HCT116 (cell line): Measurements from ENCODE around the gene CTXND1.

Experiments
- POLR2A ChIP-seq: IDR thresholded peaks from 2 replicates; pipeline ENCODE4 v1.7.0; 2011; ENCODE audit warnings: borderline replicate concordance; ENCODE audit not compliant: insufficient read depth, insufficient read length; ENCODE audit errors: extremely low read depth
- RAD21 ChIP-seq: IDR thresholded peaks from 2 replicates; pipeline ENCODE4 v1.6.1; 2012; ENCODE audit warnings: low read depth, mild to moderate bottlenecking
- TF ChIP-seq, protein P1 (sequence below): IDR thresholded peaks from 2 replicates; pipeline ENCODE4 v1.6.1; 2012; ENCODE audit warnings: low read depth
- TF ChIP-seq, protein P2 (sequence below), 3 experiments: fragments of 200-600 bp in 1 of 3; sonication (generic) in 1 of 3; IDR thresholded peaks in 2 of 3; conservative IDR thresholded peaks in 1 of 3; 2 replicates each; pipeline ENCODE4 v1.5.1; 2012 to 2017; ENCODE audit warnings: low read depth in 2 of 3, low read length in 2 of 3, antibody characterized with exemption in 1 of 3, borderline replicate concordance in 1 of 3, control low read depth in 1 of 3, mild to moderate bottlenecking in 1 of 3, mixed read lengths in 1 of 3, mixed run types in 1 of 3, moderate library complexity in 1 of 3; ENCODE audit not compliant: insufficient read depth in 1 of 3

DNA sequence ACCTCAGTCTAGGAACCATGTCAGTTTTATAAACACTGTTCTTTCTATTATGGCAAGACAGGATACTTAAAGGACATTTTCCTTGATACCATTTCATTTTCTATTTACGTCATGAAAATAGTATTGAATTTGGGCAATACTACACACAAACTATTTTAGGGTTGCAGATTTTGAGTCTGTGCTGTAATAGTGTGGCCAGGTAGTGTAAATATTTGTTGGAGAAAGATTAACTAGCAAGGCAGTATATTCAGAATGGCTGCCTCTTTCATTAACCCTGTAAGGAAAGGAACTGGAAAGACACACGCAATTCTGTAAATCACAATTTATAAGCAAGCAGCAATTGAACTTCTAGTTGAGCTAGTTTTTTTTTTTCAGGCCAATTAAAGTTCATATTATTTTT is 2.0 kb downstream of the CTXND1 start:
- TF ChIP-seq RAD21 (no peak), POLR2A (no peak)
- TF ChIP-seq, protein P1, sequence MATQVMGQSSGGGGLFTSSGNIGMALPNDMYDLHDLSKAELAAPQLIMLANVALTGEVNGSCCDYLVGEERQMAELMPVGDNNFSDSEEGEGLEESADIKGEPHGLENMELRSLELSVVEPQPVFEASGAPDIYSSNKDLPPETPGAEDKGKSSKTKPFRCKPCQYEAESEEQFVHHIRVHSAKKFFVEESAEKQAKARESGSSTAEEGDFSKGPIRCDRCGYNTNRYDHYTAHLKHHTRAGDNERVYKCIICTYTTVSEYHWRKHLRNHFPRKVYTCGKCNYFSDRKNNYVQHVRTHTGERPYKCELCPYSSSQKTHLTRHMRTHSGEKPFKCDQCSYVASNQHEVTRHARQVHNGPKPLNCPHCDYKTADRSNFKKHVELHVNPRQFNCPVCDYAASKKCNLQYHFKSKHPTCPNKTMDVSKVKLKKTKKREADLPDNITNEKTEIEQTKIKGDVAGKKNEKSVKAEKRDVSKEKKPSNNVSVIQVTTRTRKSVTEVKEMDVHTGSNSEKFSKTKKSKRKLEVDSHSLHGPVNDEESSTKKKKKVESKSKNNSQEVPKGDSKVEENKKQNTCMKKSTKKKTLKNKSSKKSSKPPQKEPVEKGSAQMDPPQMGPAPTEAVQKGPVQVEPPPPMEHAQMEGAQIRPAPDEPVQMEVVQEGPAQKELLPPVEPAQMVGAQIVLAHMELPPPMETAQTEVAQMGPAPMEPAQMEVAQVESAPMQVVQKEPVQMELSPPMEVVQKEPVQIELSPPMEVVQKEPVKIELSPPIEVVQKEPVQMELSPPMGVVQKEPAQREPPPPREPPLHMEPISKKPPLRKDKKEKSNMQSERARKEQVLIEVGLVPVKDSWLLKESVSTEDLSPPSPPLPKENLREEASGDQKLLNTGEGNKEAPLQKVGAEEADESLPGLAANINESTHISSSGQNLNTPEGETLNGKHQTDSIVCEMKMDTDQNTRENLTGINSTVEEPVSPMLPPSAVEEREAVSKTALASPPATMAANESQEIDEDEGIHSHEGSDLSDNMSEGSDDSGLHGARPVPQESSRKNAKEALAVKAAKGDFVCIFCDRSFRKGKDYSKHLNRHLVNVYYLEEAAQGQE, result no peak
- TF ChIP-seq, protein P2, sequence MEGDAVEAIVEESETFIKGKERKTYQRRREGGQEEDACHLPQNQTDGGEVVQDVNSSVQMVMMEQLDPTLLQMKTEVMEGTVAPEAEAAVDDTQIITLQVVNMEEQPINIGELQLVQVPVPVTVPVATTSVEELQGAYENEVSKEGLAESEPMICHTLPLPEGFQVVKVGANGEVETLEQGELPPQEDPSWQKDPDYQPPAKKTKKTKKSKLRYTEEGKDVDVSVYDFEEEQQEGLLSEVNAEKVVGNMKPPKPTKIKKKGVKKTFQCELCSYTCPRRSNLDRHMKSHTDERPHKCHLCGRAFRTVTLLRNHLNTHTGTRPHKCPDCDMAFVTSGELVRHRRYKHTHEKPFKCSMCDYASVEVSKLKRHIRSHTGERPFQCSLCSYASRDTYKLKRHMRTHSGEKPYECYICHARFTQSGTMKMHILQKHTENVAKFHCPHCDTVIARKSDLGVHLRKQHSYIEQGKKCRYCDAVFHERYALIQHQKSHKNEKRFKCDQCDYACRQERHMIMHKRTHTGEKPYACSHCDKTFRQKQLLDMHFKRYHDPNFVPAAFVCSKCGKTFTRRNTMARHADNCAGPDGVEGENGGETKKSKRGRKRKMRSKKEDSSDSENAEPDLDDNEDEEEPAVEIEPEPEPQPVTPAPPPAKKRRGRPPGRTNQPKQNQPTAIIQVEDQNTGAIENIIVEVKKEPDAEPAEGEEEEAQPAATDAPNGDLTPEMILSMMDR (IDR thresholded peaks at IDR 0.05 in 2 of 3, conservative IDR thresholded peaks at IDR 0.05 in 1 of 3; ENCODE audit: borderline replicate concordance in 1 of 3, insufficient read depth in 1 of 3, low read depth in 2 of 3, low read length in 2 of 3), result no peak
